OCI-LY3 (cell line): ENCODE results near the gene NWD2.

Source experiments
- EZH2phosphoT487 ChIP-seq: fragments of 200-600 bp; shearing (Covaris generic); IDR thresholded peaks from 2 replicates; pipeline ENCODE4 v1.6.1; 2018; ENCODE audit warnings: antibody characterized with exemption, mixed run types, low read depth
- TF ChIP-seq, protein P1 (sequence below): fragments of 200-600, 300-600 bp; sonication (generic); IDR thresholded peaks from 2 replicates; pipeline ENCODE4 v1.5.1; 2014; ENCODE audit warnings: antibody characterized with exemption, low read length, low read depth

DNA sequence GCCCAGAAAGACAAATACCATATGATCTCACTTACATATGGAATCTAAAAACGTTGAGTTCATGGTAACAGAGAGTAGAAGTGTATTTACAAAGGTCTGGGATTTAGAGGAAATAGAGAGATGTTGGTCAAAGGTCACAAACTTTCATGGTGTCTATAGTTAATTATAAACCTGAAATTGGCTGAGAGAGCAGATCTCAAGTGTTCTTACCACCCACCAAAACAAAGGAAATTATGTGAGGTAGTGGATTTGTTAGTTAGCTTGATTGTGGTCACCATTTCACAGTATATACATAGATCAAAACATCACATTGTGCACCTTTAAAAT is 186.8 kb downstream of the NWD2 start:
- TF ChIP-seq, protein P1, sequence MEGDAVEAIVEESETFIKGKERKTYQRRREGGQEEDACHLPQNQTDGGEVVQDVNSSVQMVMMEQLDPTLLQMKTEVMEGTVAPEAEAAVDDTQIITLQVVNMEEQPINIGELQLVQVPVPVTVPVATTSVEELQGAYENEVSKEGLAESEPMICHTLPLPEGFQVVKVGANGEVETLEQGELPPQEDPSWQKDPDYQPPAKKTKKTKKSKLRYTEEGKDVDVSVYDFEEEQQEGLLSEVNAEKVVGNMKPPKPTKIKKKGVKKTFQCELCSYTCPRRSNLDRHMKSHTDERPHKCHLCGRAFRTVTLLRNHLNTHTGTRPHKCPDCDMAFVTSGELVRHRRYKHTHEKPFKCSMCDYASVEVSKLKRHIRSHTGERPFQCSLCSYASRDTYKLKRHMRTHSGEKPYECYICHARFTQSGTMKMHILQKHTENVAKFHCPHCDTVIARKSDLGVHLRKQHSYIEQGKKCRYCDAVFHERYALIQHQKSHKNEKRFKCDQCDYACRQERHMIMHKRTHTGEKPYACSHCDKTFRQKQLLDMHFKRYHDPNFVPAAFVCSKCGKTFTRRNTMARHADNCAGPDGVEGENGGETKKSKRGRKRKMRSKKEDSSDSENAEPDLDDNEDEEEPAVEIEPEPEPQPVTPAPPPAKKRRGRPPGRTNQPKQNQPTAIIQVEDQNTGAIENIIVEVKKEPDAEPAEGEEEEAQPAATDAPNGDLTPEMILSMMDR = no peak
- no peak for TF ChIP-seq EZH2phosphoT487
